HepG2 (cell line): Measurements from ENCODE around the gene CALD1. TPM values are rescaled to one million over a fixed set of nuclear protein-coding genes. Genes with fewer than 3 reads are reported as not detected.

Experiments
- BCL6 ChIP-seq: IDR thresholded peaks from 2 replicates; pipeline ENCODE4 v1.6.1; 2016; ENCODE audit warnings: missing genetic modification reagents, missing compliant biosample characterization
- CCAR2 ChIP-seq: fragments of 200-400 bp; formaldehyde crosslinking; optimal IDR thresholded peaks from 2 replicates; pipeline ENCODE3; 2018; ENCODE audit warnings: low read depth, mild to moderate bottlenecking, low read length, moderate library complexity
- PCBP2 ChIP-seq: fragments of 200-400 bp; formaldehyde crosslinking; optimal IDR thresholded peaks from 2 replicates; pipeline ENCODE3; 2018; ENCODE audit warnings: low read length, low read depth; ENCODE audit not compliant: poor library complexity, severe bottlenecking
- REL ChIP-seq: sonication (generic); formaldehyde crosslinking; conservative IDR thresholded peaks from 2 replicates; pipeline ENCODE4 v1.8.0; 2022; ENCODE audit warnings: mild to moderate bottlenecking, missing genetic modification reagents, moderate library complexity
- SAFB2 ChIP-seq: sonication (generic); formaldehyde crosslinking; IDR thresholded peaks from 2 replicates; pipeline ENCODE4 v1.5.1; 2020; ENCODE audit warnings: missing genetic modification reagents, low read depth, mild to moderate bottlenecking, borderline replicate concordance
- SIN3A ChIP-seq: IDR thresholded peaks from 2 replicates; pipeline ENCODE4 v1.6.1; 2011; ENCODE audit warnings: low read depth, mild to moderate bottlenecking, control low read depth, low read length, borderline replicate concordance
- ZNF121 ChIP-seq: sonication (generic); formaldehyde crosslinking; IDR thresholded peaks from 2 replicates; pipeline ENCODE4 v1.5.0; 2020; ENCODE audit warnings: mild to moderate bottlenecking, missing genetic modification reagents
- ZNF230 ChIP-seq: sonication (generic); formaldehyde crosslinking; IDR thresholded peaks from 2 replicates; pipeline ENCODE4 v1.4.0; 2020; ENCODE audit warnings: mild to moderate bottlenecking, missing genetic modification reagents
- ZNF468 ChIP-seq: sonication (generic); formaldehyde crosslinking; IDR thresholded peaks from 2 replicates; pipeline ENCODE4 v1.8.0; 2022; ENCODE audit warnings: mild to moderate bottlenecking, moderate library complexity, missing genetic modification reagents
- ZNF550 ChIP-seq: sonication (generic); formaldehyde crosslinking; IDR thresholded peaks from 2 replicates; pipeline ENCODE4 v1.4.0; 2020; ENCODE audit warnings: mild to moderate bottlenecking, missing genetic modification reagents, borderline replicate concordance
- ZNF558 ChIP-seq: sonication (generic); formaldehyde crosslinking; IDR thresholded peaks from 2 replicates; pipeline ENCODE4 v1.9.0; 2022; ENCODE audit warnings: mild to moderate bottlenecking, missing genetic modification reagents, borderline replicate concordance
- polyA plus RNA-seq, 8 experiments: library from polyadenylated mRNA; depleted of rRNA in 3 of 8; stranded (reverse) in 7 of 8; unstranded in 1 of 8; fragments of >200 nt; fragmentation: Illumina TruSeq in 4 of 8; extraction: Trizol in 4 of 8; gene quantifications; 2 replicates each; pipeline versions ENCODE4 v1.2.1 to v1.2.3, GENCODE V29; 2011 to 2016; ENCODE audit warnings: low read depth in 4 of 8, missing spikeins in 1 of 8, mixed read lengths in 1 of 8; ENCODE audit not compliant: insufficient read depth in 1 of 8
- total RNA-seq, 5 experiments: library from RNA; depleted of rRNA; stranded (reverse); fragments of >200 nt; fragmentation: Illumina TruSeq; extraction: Trizol; gene quantifications; 2 replicates each; pipeline ENCODE4 v1.2.3, GENCODE V29; 2016; ENCODE audit warnings: low read depth in 1 of 5
- TF ChIP-seq, protein P1 (sequence below): sonication (generic); formaldehyde crosslinking; IDR thresholded peaks from 2 replicates; pipeline ENCODE4 v1.4.0; 2020; ENCODE audit warnings: missing genetic modification reagents
- TF ChIP-seq, protein P2 (sequence below): sonication (generic); formaldehyde crosslinking; IDR thresholded peaks from 2 replicates; pipeline ENCODE4; 2020; ENCODE audit warnings: missing genetic modification reagents, mild to moderate bottlenecking, borderline replicate concordance
- TF ChIP-seq, protein P3 (sequence below): sonication (generic); formaldehyde crosslinking; IDR thresholded peaks from 2 replicates; pipeline ENCODE4 v1.5.0; 2020; ENCODE audit warnings: mild to moderate bottlenecking, missing genetic modification reagents, borderline replicate concordance

The CALD1 gene
- total and polyA plus RNA-seq, 2 of the 13 experiments (the other 11 are each of a cell fraction or from before 2014, with no cell fraction given) = 53.0 to 112 TPM

DNA sequence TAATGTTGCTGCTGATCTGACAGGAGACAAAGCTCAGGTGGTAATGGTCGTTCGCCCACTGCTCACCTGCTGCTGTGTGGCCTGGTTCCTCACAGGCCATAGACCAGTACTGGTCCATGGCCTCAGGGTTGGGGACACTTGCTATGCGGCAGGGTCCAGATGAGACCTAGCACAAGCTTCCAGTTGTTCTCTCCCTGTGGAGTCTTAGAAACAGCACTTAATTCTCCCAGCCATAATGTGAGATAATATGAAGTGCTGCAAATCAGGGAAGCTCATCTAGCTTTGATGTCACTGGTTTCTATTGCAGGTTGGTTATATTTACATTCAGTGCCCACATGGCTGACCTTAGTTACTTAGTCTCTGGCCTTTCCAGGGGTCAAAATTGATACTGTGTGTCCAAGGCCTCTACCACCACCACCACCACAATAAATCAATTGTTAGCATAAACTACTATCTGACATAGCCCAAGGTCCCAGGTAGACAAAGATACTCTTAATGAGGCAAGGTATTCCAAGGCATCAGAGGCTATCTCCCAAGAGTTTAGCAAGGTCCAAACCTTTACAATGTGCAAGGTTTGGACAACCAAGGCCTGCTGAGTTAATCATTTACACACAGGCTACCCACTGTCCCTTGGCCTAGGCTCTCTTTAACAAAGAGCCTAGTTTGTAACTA, 217.9 kb downstream of the CALD1 start (continued):
- TF ChIP-seq, protein P1, sequence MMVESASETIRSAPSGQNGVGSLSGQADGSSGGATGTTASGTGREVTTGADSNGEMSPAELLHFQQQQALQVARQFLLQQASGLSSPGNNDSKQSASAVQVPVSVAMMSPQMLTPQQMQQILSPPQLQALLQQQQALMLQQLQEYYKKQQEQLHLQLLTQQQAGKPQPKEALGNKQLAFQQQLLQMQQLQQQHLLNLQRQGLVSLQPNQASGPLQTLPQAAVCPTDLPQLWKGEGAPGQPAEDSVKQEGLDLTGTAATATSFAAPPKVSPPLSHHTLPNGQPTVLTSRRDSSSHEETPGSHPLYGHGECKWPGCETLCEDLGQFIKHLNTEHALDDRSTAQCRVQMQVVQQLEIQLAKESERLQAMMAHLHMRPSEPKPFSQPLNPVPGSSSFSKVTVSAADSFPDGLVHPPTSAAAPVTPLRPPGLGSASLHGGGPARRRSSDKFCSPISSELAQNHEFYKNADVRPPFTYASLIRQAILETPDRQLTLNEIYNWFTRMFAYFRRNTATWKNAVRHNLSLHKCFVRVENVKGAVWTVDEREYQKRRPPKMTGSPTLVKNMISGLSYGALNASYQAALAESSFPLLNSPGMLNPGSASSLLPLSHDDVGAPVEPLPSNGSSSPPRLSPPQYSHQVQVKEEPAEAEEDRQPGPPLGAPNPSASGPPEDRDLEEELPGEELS (CRISPR knock-in tag) = peak; percentile 92
- TF ChIP-seq, protein P2, sequence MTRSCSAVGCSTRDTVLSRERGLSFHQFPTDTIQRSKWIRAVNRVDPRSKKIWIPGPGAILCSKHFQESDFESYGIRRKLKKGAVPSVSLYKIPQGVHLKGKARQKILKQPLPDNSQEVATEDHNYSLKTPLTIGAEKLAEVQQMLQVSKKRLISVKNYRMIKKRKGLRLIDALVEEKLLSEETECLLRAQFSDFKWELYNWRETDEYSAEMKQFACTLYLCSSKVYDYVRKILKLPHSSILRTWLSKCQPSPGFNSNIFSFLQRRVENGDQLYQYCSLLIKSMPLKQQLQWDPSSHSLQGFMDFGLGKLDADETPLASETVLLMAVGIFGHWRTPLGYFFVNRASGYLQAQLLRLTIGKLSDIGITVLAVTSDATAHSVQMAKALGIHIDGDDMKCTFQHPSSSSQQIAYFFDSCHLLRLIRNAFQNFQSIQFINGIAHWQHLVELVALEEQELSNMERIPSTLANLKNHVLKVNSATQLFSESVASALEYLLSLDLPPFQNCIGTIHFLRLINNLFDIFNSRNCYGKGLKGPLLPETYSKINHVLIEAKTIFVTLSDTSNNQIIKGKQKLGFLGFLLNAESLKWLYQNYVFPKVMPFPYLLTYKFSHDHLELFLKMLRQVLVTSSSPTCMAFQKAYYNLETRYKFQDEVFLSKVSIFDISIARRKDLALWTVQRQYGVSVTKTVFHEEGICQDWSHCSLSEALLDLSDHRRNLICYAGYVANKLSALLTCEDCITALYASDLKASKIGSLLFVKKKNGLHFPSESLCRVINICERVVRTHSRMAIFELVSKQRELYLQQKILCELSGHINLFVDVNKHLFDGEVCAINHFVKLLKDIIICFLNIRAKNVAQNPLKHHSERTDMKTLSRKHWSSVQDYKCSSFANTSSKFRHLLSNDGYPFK (CRISPR knock-in tag) = no peak
- TF ChIP-seq ZNF558 (CRISPR knock-in tag) = no peak
- no peak for TF ChIP-seq CCAR2
- peak; percentile 84 for TF ChIP-seq BCL6 (CRISPR knock-in tag)
- TF ChIP-seq REL (CRISPR knock-in tag) = no peak
- TF ChIP-seq, protein P3, sequence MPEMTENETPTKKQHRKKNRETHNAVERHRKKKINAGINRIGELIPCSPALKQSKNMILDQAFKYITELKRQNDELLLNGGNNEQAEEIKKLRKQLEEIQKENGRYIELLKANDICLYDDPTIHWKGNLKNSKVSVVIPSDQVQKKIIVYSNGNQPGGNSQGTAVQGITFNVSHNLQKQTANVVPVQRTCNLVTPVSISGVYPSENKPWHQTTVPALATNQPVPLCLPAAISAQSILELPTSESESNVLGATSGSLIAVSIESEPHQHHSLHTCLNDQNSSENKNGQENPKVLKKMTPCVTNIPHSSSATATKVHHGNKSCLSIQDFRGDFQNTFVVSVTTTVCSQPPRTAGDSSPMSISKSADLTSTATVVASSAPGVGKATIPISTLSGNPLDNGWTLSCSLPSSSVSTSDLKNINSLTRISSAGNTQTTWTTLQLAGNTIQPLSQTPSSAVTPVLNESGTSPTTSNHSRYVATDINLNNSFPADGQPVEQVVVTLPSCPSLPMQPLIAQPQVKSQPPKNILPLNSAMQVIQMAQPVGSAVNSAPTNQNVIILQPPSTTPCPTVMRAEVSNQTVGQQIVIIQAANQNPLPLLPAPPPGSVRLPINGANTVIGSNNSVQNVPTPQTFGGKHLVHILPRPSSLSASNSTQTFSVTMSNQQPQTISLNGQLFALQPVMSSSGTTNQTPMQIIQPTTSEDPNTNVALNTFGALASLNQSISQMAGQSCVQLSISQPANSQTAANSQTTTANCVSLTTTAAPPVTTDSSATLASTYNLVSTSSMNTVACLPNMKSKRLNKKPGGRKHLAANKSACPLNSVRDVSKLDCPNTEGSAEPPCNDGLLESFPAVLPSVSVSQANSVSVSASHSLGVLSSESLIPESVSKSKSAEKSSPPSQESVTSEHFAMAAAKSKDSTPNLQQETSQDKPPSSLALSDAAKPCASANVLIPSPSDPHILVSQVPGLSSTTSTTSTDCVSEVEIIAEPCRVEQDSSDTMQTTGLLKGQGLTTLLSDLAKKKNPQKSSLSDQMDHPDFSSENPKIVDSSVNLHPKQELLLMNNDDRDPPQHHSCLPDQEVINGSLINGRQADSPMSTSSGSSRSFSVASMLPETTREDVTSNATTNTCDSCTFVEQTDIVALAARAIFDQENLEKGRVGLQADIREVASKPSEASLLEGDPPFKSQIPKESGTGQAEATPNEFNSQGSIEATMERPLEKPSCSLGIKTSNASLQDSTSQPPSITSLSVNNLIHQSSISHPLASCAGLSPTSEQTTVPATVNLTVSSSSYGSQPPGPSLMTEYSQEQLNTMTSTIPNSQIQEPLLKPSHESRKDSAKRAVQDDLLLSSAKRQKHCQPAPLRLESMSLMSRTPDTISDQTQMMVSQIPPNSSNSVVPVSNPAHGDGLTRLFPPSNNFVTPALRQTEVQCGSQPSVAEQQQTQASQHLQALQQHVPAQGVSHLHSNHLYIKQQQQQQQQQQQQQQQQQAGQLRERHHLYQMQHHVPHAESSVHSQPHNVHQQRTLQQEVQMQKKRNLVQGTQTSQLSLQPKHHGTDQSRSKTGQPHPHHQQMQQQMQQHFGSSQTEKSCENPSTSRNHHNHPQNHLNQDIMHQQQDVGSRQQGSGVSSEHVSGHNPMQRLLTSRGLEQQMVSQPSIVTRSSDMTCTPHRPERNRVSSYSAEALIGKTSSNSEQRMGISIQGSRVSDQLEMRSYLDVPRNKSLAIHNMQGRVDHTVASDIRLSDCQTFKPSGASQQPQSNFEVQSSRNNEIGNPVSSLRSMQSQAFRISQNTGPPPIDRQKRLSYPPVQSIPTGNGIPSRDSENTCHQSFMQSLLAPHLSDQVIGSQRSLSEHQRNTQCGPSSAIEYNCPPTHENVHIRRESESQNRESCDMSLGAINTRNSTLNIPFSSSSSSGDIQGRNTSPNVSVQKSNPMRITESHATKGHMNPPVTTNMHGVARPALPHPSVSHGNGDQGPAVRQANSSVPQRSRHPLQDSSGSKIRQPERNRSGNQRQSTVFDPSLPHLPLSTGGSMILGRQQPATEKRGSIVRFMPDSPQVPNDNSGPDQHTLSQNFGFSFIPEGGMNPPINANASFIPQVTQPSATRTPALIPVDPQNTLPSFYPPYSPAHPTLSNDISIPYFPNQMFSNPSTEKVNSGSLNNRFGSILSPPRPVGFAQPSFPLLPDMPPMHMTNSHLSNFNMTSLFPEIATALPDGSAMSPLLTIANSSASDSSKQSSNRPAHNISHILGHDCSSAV (CRISPR knock-in tag) = no peak
- TF ChIP-seq ZNF230 (CRISPR knock-in tag) = no peak
- TF ChIP-seq ZNF468 (CRISPR knock-in tag) = no peak
- TF ChIP-seq ZNF550 (CRISPR knock-in tag) = no peak
- TF ChIP-seq ZNF121 (CRISPR knock-in tag) = no peak
- TF ChIP-seq SAFB2 (CRISPR knock-in tag) = no peak
- no peak for TF ChIP-seq SIN3A
- no peak for TF ChIP-seq PCBP2
